C1 segment of cervical spinal cord (tissue), 14 donors: ENCODE data around the gene SUPT5H.

Experiments used
- DNase-seq, 14 donors: peaks; one replicate each; lab custom pipeline; 2025; lab: John Stamatoyannopoulos, UW

Gene SUPT5H

GRCh38 chr19:39409208-39410016 is 36.0 kb upstream of the SUPT5H start:
- DNase-seq = peak in 12 of 14 donors; percentile 45 to 90 (median 76)

GRCh38 chr19:39410017-39410830 is 35.2 kb upstream of the SUPT5H start:
- DNase-seq = peak in 10 of 14 donors; percentile 23 to 88 (median 65)

- no peak for DNase-seq
These were observed 34.6 kb upstream of the SUPT5H start for GRCh38 chr19:39410831-39411080.

- peak in 9 of 14 donors; percentile 16 to 45 (median 30) for DNase-seq
These were observed 34.1 kb upstream of the SUPT5H start for GRCh38 chr19:39411081-39411831.

- peak in 12 of 14 donors; percentile 67 to 92 (median 84) for DNase-seq
These were observed 33.6 kb upstream of the SUPT5H start for GRCh38 chr19:39411832-39412099.

- DNase-seq = peak; percentile 53 to 99 (median 90)
These were observed 33.1 kb upstream of the SUPT5H start, which contains the start of gene PLEKHG2 for GRCh38 chr19:39412100-39412866. Gene PLEKHG2, plus strand, starts transcription at chr19:39412669. Its CDS starts 1,418 bp downstream, at chr19:39414087.

GRCh38 chr19:39412867-39413271 is 32.5 kb upstream of the SUPT5H start:
- DNase-seq = peak in 2 of 14 donors; percentile 33 to 49

GRCh38 chr19:39413272-39413910 is 32.0 kb upstream of the SUPT5H start:
- peak in 2 of 14 donors; percentile 35 to 48 for DNase-seq

GRCh38 chr19:39413911-39414608 is 31.3 kb upstream of the SUPT5H start:
- DNase-seq = peak in 1 of 14 donors; percentile 35

- no peak for DNase-seq
These were observed 30.0 kb upstream of the SUPT5H start for GRCh38 chr19:39415111-39416046.

- DNase-seq = no peak
These were observed 28.9 kb upstream of the SUPT5H start for GRCh38 chr19:39416152-39417120.

- DNase-seq = no peak
These were observed 27.8 kb upstream of the SUPT5H start for GRCh38 chr19:39417463-39418181.

- DNase-seq = no peak
These were observed 26.4 kb upstream of the SUPT5H start for GRCh38 chr19:39419003-39419402.

- DNase-seq = no peak
These were observed 24.6 kb upstream of the SUPT5H start for GRCh38 chr19:39420769-39421168.

GRCh38 chr19:39422020-39422419 is 23.4 kb upstream of the SUPT5H start:
- DNase-seq = no peak

- DNase-seq = no peak
These were observed 21.9 kb upstream of the SUPT5H start for GRCh38 chr19:39423258-39424086.
